ENCODE measurements around the gene E2F3.

Gene E2F3

GRCh38 chr6:20538131-20538662, 136.5 kb downstream of the E2F3 start:
- no peak for DNase-seq

- DNase-seq, result no peak
Measured at GRCh38 chr6:20538907-20539306, 137.2 kb downstream of the E2F3 start.

DNA sequence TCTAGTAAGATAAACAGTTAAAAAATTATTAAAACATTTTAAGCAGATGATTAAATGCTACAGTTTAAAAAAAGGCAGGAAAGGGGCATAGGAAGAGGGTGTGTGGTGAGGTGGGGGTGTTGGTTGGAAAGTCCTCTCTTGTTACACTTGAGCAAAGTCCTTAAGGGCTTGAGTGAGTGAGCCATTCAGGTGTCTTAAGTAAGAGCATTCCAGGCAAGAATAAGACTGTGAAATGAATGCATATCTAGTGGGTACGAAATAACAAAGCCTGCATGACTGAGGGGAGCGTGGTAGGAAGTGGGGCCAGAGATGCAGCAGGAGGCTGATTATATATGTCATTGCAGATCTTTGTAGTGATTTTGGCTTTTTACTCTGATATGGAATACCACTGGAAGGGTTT, 137.7 kb downstream of the E2F3 start:
- DNase-seq, result no peak

- DNase-seq, result no peak
Measured at GRCh38 chr6:20540683-20541082, 139.0 kb downstream of the E2F3 start.

GRCh38 chr6:20541382-20541781, 139.7 kb downstream of the E2F3 start:
- DNase-seq, result no peak

- peak; percentile 53 for DNase-seq
Measured at GRCh38 chr6:20542927-20543602, 141.4 kb downstream of the E2F3 start.
